Spleen (tissue), 7 donors: ENCODE measurements around the gene HTR3B.

Experiments used
- CTCF ChIP-seq, 11 experiments: fragments of 200-600 bp in 7 of 11; fragments of 450-650 bp in 4 of 11; sonication (generic) in 4 of 11; IDR thresholded peaks in 8 of 11; conservative IDR thresholded peaks in 3 of 11; 1 replicate in 7 of 11; 2 replicates in 4 of 11; pipeline versions ENCODE4 v1.4.0 to v1.8.0; 2016 to 2021; ENCODE audit warnings: antibody characterized with exemption in 11 of 11, inconsistent platforms in 4 of 11, mild to moderate bottlenecking in 1 of 11
- POLR2A ChIP-seq, 3 donors: fragments of 450-650 bp; IDR thresholded peaks; one replicate each; pipeline ENCODE4 v1.5.1; 2017; ENCODE audit warnings: antibody characterized with exemption in 3 of 3, mild to moderate bottlenecking in 1 of 3
- POLR2AphosphoS5 ChIP-seq, 3 donors: sonication (generic); formaldehyde crosslinking; IDR thresholded peaks; one replicate each; pipeline ENCODE4 v1.5.1; 2017; ENCODE audit warnings: antibody characterized with exemption in 3 of 3
- donor health status: DM: no; HTN: no; CAD: no; lungs with moderate emphysema.
- donor health status: DM: no; HTN: no; CAD: no.
- donor health status: DM: no; HTN: no; CAD: no.

- TF ChIP-seq POLR2A (IDR thresholded peaks at IDR 0.05), result no peak
- TF ChIP-seq CTCF (IDR thresholded peaks at IDR 0.05 in 8 of 11, conservative IDR thresholded peaks at IDR 0.05 in 3 of 11), result no peak
- no peak for TF ChIP-seq POLR2AphosphoS5 (IDR thresholded peaks at IDR 0.05)
These were observed 31.4 kb upstream of the HTR3B start for GRCh38 chr11:113873236-113873626.
